ENCODE results near the gene FHL5.
"Not testable (repeated sequence)": the region's sequence is repeated elsewhere in the genome, so short reads cannot be mapped to it uniquely, and the experiment has no call there.

- TF ChIP-seq EZH2phosphoT487, CTCF, EZH2 (IDR thresholded peaks at IDR 0.05): not testable (repeated sequence)
These were observed 3.2 kb upstream of the FHL5 start for GRCh38 chr6:96559740-96560139.
